ENCODE measurements around the gene PKP2.
A peak's percentile ranks its signal among the peaks of the same experiment; 100 is the strongest.
"Not testable (repeated sequence)": the region's sequence is repeated elsewhere in the genome, so short reads cannot be mapped to it uniquely, and the experiment has no call there.

PKP2 gene

GRCh38 chr12:32864731-32865130 is 31.8 kb downstream of the PKP2 start:
- FAIRE-seq (no peak), DNase-seq (ENCODE audit: low spot score) (no peak)

GRCh38 chr12:32863128-32863527 is 33.4 kb downstream of the PKP2 start:
- no peak for DNase-seq (ENCODE audit: low spot score)
- no peak for FAIRE-seq

GRCh38 chr12:32861658-32862057 is 34.9 kb downstream of the PKP2 start:
- not testable (repeated sequence) for FAIRE-seq; DNase-seq (ENCODE audit: low spot score)

GRCh38 chr12:32860192-32860591 is 36.4 kb downstream of the PKP2 start:
- FAIRE-seq (no peak), DNase-seq (ENCODE audit: low spot score) (no peak)

GRCh38 chr12:32859389-32859788 is 37.2 kb downstream of the PKP2 start:
- FAIRE-seq (no peak), DNase-seq (ENCODE audit: low spot score) (no peak)

- no peak for DNase-seq (ENCODE audit: low spot score)
- no peak for FAIRE-seq
These were observed 41.9 kb downstream of the PKP2 start for GRCh38 chr12:32854716-32855115.

- FAIRE-seq (no peak), DNase-seq (ENCODE audit: low spot score) (no peak)
These were observed 42.5 kb downstream of the PKP2 start for GRCh38 chr12:32854097-32854496.

- DNase-seq (ENCODE audit: low spot score) = no peak
- no peak for FAIRE-seq
These were observed 49.3 kb downstream of the PKP2 start for GRCh38 chr12:32847287-32847686.

- no peak for FAIRE-seq
- DNase-seq (ENCODE audit: low spot score) = no peak
These were observed 50.5 kb downstream of the PKP2 start for GRCh38 chr12:32846053-32846452.

GRCh38 chr12:32843528-32844095 is 53.0 kb downstream of the PKP2 start:
- FAIRE-seq (no peak), DNase-seq (ENCODE audit: low spot score) (no peak)

GRCh38 chr12:32841061-32841460 is 55.5 kb downstream of the PKP2 start:
- FAIRE-seq (peak; percentile 32), DNase-seq (ENCODE audit: low spot score) (no peak)

GRCh38 chr12:32839828-32840227 is 56.7 kb downstream of the PKP2 start:
- FAIRE-seq (no peak), DNase-seq (ENCODE audit: low spot score) (no peak)

GRCh38 chr12:32837974-32838373 is 58.6 kb downstream of the PKP2 start:
- DNase-seq (ENCODE audit: low spot score) (no peak), FAIRE-seq (no peak)

- DNase-seq (ENCODE audit: low spot score) (no peak), FAIRE-seq (no peak)
These were observed 59.9 kb downstream of the PKP2 start for GRCh38 chr12:32836710-32837109.

GRCh38 chr12:32834122-32834521 is 62.5 kb downstream of the PKP2 start:
- DNase-seq (ENCODE audit: low spot score) = no peak
- no peak for FAIRE-seq

GRCh38 chr12:32828552-32828951 is 68.0 kb downstream of the PKP2 start:
- FAIRE-seq = no peak

GRCh38 chr12:32828120-32828519 is 68.5 kb downstream of the PKP2 start:
- DNase-seq (ENCODE audit: low spot score) = no peak
- FAIRE-seq = no peak

More at GRCh38 chr12:32828552-32828951, 68.0 kb downstream of the PKP2 start:
- DNase-seq (ENCODE audit: low spot score) = no peak

GRCh38 chr12:32826807-32827412 is 69.7 kb downstream of the PKP2 start:
- FAIRE-seq = no peak

GRCh38 chr12:32824596-32824995 is 72.0 kb downstream of the PKP2 start:
- no peak for DNase-seq (ENCODE audit: low spot score)
- no peak for FAIRE-seq

More at GRCh38 chr12:32826807-32827412, 69.7 kb downstream of the PKP2 start:
- DNase-seq (ENCODE audit: low spot score) = no peak

GRCh38 chr12:32822344-32822743 is 74.2 kb downstream of the PKP2 start:
- FAIRE-seq (no peak), DNase-seq (ENCODE audit: low spot score) (no peak)

GRCh38 chr12:32821710-32822109 is 74.9 kb downstream of the PKP2 start:
- DNase-seq (ENCODE audit: low spot score) (no peak), FAIRE-seq (no peak)

- DNase-seq (ENCODE audit: low spot score) (peak; percentile 24), FAIRE-seq (no peak)
These were observed 75.3 kb downstream of the PKP2 start for GRCh38 chr12:32821293-32821692.

GRCh38 chr12:32820376-32820931 is 76.1 kb downstream of the PKP2 start:
- no peak for DNase-seq (ENCODE audit: low spot score)
- no peak for FAIRE-seq
